ENCODE data around the gene ATXN1. TPM values are rescaled to one million over a fixed set of nuclear protein-coding genes. Genes with fewer than 3 reads are reported as not detected.

The ATXN1 gene
- total RNA-seq, 4 donors from 2014 or later = 48.7 to 166 (median 105) TPM

DNA sequence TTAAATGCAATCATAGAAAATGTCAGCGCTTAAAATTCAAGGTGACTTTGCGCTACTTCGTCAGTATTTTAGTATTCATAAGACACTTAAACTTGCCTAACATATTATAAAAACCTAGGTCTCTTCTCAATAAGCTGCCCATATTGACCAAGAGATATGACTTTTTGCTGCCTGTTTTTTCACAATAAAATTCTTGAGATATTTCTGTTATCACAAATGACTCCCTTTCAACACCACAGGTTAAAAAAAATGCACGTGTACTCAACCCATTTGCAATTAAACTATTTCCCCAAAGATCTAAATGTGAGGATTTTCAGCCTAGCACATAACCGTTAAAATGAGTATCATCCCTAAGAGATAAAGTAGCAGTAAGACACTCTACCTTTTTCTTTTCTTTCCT, 10.7 kb downstream of the ATXN1 start:
- 86 to 94% methylated on average over 5 of the region's 5 CpGs for WGBS, 2 donors (ENCODE audit: low coverage in 1 of 2)
- peaks cover 34 to 79% (median 64%) of the 10 kb centered on the region in 4 donors for H3K4me1 ChIP-seq
- H3K27ac ChIP-seq = no peak overlapping the region
- no peak overlapping the region for H3K4me3 ChIP-seq
- no peaks in the 10 kb centered on the region for H3K27me3 ChIP-seq
- H3K9me3 ChIP-seq = no peaks in the 10 kb centered on the region
- H3K36me3 ChIP-seq = no peaks in the 10 kb centered on the region
- TF ChIP-seq EP300 (IDR thresholded peaks at IDR 0.05; ENCODE audit: low read depth) (no peak), POLR2AphosphoS5 (IDR thresholded peaks at IDR 0.05) (no peak), POLR2A (IDR thresholded peaks at IDR 0.05) (no peak)
- TF ChIP-seq, protein P1, sequence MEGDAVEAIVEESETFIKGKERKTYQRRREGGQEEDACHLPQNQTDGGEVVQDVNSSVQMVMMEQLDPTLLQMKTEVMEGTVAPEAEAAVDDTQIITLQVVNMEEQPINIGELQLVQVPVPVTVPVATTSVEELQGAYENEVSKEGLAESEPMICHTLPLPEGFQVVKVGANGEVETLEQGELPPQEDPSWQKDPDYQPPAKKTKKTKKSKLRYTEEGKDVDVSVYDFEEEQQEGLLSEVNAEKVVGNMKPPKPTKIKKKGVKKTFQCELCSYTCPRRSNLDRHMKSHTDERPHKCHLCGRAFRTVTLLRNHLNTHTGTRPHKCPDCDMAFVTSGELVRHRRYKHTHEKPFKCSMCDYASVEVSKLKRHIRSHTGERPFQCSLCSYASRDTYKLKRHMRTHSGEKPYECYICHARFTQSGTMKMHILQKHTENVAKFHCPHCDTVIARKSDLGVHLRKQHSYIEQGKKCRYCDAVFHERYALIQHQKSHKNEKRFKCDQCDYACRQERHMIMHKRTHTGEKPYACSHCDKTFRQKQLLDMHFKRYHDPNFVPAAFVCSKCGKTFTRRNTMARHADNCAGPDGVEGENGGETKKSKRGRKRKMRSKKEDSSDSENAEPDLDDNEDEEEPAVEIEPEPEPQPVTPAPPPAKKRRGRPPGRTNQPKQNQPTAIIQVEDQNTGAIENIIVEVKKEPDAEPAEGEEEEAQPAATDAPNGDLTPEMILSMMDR (IDR thresholded peaks at IDR 0.05) = no peak
- in situ Hi-C loops (cut with MboI; ENCODE audit: low pct_ligation_motif_present in 1 of 4, low pct_unique_long_range_greater_than_20kb in 1 of 4, low sequenced_read_pairs in 3 of 4) (loop anchor here in 1 of 4 donors (25.0 kb wide), 1 partner anchor 413 kb away; no protein-coding TSS in a partner anchor), intact Hi-C loops (cut with DNase I; ENCODE audit: low total_unique reads) (no loop called here)
- DNase-seq = no peak

DNA sequence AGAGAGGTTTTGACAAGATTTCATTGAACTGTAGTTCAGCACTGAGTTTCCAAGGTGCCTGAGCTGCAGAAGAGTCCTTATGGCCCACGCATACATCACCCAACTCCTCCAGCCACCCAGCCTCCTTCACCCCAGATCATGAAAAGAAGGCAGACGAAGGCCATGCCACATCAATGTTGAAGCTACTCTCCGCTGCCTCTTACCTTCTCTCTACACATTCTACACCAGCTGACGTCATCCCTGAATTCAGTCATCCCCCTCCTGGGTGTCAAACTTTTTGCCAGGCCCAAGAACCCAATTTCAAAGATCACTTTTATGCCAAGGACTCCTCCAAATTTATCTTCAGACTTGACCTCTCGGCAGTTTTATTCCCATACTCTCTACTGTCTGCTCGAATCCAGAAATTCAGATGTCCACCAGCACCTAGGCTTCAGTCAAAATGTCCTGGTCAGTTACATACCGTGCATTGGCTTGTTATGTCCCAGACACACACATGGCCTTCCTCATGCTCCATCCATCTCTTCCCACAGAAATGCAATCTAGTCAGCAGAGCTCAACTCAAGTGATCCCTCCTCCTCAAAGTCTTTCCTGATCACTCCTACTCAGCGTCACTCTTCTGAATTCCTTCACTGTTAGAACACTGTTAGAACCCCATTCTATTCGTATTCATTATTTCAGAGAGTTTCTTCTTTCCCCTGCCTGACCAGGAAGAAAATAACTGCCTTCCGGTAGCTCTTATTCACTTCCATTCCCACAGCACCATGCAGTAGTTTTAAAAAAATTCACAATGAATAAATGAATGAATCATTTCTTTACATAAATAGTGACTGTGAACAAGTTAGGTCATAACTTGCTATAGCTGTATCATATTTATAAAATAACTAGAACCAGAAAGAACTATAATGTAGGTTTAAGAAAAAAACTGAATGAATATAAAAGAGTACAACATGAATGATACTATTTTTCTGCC, 11.5 kb downstream of the ATXN1 start:
- no peak overlapping the region for H3K27ac ChIP-seq
- intact Hi-C loops (cut with DNase I; ENCODE audit: low total_unique reads) (no loop called here), in situ Hi-C loops (cut with MboI; ENCODE audit: low pct_ligation_motif_present in 1 of 4, low pct_unique_long_range_greater_than_20kb in 1 of 4, low sequenced_read_pairs in 3 of 4) (loop anchor here in 1 of 4 donors (25.0 kb wide), 1 partner anchor 412 kb away; no protein-coding TSS in a partner anchor)
- H3K4me1 ChIP-seq = peaks cover 27 to 80% (median 61%) of the 10 kb centered on the region in 4 donors
- H3K36me3 ChIP-seq = no peaks in the 10 kb centered on the region
- no peak overlapping the region for H3K4me3 ChIP-seq
- H3K9me3 ChIP-seq = no peaks in the 10 kb centered on the region
- DNase-seq = no peak
- WGBS, 2 donors (ENCODE audit: low coverage in 1 of 2) = 93 to 95% methylated on average over 10 of the region's 10 CpGs
- TF ChIP-seq POLR2A (IDR thresholded peaks at IDR 0.05) (no peak), POLR2AphosphoS5 (IDR thresholded peaks at IDR 0.05) (no peak), EP300 (IDR thresholded peaks at IDR 0.05; ENCODE audit: low read depth) (no peak)
- TF ChIP-seq, protein P1 (IDR thresholded peaks at IDR 0.05) = no peak
- no peaks in the 10 kb centered on the region for H3K27me3 ChIP-seq

DNA sequence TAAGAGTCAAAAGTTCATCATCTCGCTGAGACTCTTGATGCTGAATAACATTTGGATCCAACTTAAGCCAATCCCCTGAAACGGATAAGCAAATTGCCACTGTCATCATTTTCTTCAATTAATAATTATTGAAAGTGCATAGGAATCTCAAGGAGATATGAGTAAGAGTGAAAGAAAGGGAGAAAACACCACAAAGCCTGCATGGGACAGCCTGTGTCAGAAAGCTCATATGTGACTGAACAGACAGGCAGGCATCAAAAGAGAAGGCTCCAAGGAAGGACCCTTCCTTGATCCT, 13.3 kb downstream of the ATXN1 start:
- Histone ChIP-seq H3K4me3 (no peak overlapping the region), H3K27me3 (no peaks in the 10 kb centered on the region), H3K9me3 (no peaks in the 10 kb centered on the region), H3K36me3 (no peaks in the 10 kb centered on the region), H3K4me1 (peaks cover 20 to 67% (median 45%) of the 10 kb centered on the region in 4 donors), H3K27ac (peak overlapping the region; percentile 54 to 72 (median 66))
- TF ChIP-seq POLR2AphosphoS5 (IDR thresholded peaks at IDR 0.05) = no peak
- TF ChIP-seq POLR2A (IDR thresholded peaks at IDR 0.05) = no peak
- TF ChIP-seq, protein P1 (IDR thresholded peaks at IDR 0.05) = no peak
- TF ChIP-seq EP300 (IDR thresholded peaks at IDR 0.05; ENCODE audit: low read depth) = no peak
- WGBS, 2 donors (ENCODE audit: low coverage in 1 of 2) = 58 to 60% methylated on average over 2 of the region's 2 CpGs
- no peak for DNase-seq
- in situ Hi-C loops (cut with MboI; ENCODE audit: low pct_ligation_motif_present in 1 of 4, low pct_unique_long_range_greater_than_20kb in 1 of 4, low sequenced_read_pairs in 3 of 4) = no loop called here
- intact Hi-C loops (cut with DNase I; ENCODE audit: low total_unique reads) = no loop called here

DNA sequence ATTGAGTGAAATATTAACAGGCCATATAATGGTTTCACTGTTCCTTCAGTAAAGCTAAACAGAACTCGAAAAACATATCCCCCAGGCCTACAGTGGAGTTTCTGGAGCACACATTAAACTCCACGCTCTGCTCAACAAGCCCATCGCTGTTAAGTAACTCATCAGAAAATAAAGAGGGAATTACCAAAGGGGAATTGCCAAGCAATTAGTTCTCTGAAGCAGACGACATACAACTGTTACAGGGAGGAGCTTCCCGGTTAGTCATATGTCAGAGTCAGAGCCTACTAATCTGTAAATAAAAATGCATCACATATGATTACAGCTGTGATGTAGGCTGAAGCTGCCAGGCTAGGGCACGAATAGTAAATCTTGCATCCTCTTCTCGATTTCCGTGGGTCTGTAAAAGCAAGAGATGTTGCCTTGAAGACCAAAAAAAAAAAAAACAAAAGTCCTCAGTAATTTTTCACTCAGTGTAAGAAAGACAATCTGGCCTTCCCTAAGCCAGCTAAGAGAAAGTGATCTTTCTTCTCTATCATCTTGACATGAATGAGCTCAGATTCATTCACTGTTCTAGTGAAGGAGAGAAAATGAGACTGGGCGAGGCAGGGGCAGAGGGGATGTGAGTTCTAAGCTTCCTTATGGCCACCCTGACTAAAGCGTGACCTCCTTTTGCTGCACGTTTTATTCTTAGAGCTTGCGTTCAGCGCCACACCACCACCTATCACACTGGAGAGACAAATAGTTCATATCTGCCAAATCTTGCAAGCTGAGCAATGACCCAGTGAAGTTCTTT, 13.8 kb downstream of the ATXN1 start:
- Histone ChIP-seq H3K27me3 (no peaks in the 10 kb centered on the region), H3K4me3 (no peak overlapping the region), H3K27ac (peak overlapping the region; percentile 54 to 72 (median 66)), H3K9me3 (no peaks in the 10 kb centered on the region), H3K4me1 (peaks cover 20 to 62% (median 40%) of the 10 kb centered on the region in 4 donors), H3K36me3 (no peaks in the 10 kb centered on the region)
- intact Hi-C loops (cut with DNase I; ENCODE audit: low total_unique reads) (no loop called here), in situ Hi-C loops (cut with MboI; ENCODE audit: low pct_ligation_motif_present in 1 of 4, low pct_unique_long_range_greater_than_20kb in 1 of 4, low sequenced_read_pairs in 3 of 4) (no loop called here)
- 30 to 35% methylated on average over 9 to 13 of the region's 13 CpGs for WGBS, 2 donors (ENCODE audit: low coverage in 1 of 2)
- TF ChIP-seq, protein P1 (IDR thresholded peaks at IDR 0.05) = no peak
- TF ChIP-seq POLR2A (IDR thresholded peaks at IDR 0.05) (no peak), POLR2AphosphoS5 (IDR thresholded peaks at IDR 0.05) (peak in 1 of 3 donors; percentile 10), EP300 (IDR thresholded peaks at IDR 0.05; ENCODE audit: low read depth) (no peak)
- DNase-seq = no peak

Measured in transverse colon (tissue), 4 donors.